Mesendoderm (in vitro differentiated cells): Measurements from ENCODE around the gene APOA1.
"Not testable (repeated sequence)": the region's sequence is repeated elsewhere in the genome, so short reads cannot be mapped to it uniquely, and the experiment has no call there.

Experiments used
- DNase-seq: peaks from one replicate; pipeline ENCODE4 v3.0.0; 2013
- H2AK5ac ChIP-seq: 2 replicates; pipeline ENCODE4 v1.6.1; 2013; ENCODE audit warnings: low read length, inconsistent platforms
- H2BK120ac ChIP-seq: 2 replicates; pipeline ENCODE4 v1.6.1; 2013; ENCODE audit warnings: low read depth, mild to moderate bottlenecking, low read length, moderate library complexity, mixed read lengths
- H2BK15ac ChIP-seq: replicated peaks from 2 replicates; pipeline ENCODE4 v1.6.1; 2013; ENCODE audit warnings: low read depth, mild to moderate bottlenecking, moderate library complexity
- H2BK5ac ChIP-seq: 2 replicates; pipeline ENCODE4 v1.6.1; 2013; ENCODE audit warnings: low read length, inconsistent platforms
- H3K18ac ChIP-seq: 2 replicates; pipeline ENCODE4 v1.6.1; 2013; ENCODE audit warnings: mild to moderate bottlenecking, low read length, mixed read lengths
- H3K23ac ChIP-seq: one replicate; pipeline ENCODE4 v1.6.1; 2013; ENCODE audit warnings: low read length
- H3K27ac ChIP-seq: 2 replicates; pipeline ENCODE4 v1.5.1; 2013; ENCODE audit warnings: low read depth, mild to moderate bottlenecking, inconsistent platforms, low read length, moderate library complexity
- H3K27me3 ChIP-seq: 2 replicates; pipeline ENCODE4 v1.6.1; 2013; ENCODE audit warnings: low read length, control low read depth, mild to moderate bottlenecking, inconsistent platforms; ENCODE audit not compliant: insufficient read depth, poor library complexity
- H3K36me3 ChIP-seq: 2 replicates; pipeline ENCODE4 v1.6.1; 2013; ENCODE audit warnings: low read length, inconsistent platforms; ENCODE audit not compliant: control insufficient read depth, insufficient read depth
- H3K4ac ChIP-seq: one replicate; pipeline ENCODE4 v1.6.1; 2013; ENCODE audit warnings: low read depth, mild to moderate bottlenecking, low read length, moderate library complexity
- H3K4me1 ChIP-seq: 2 replicates; pipeline ENCODE4 v1.6.1; 2013; ENCODE audit warnings: low read depth, low read length, inconsistent platforms; ENCODE audit not compliant: control insufficient read depth
- H3K4me2 ChIP-seq: 2 replicates; pipeline ENCODE4 v1.6.1; 2013; ENCODE audit warnings: low read length
- H3K4me3 ChIP-seq: 2 replicates; pipeline ENCODE4 v1.5.1; 2013; ENCODE audit warnings: mild to moderate bottlenecking, low read length
- H3K56ac ChIP-seq: one replicate; pipeline ENCODE4 v1.6.1; 2013; ENCODE audit warnings: low read length
- H3K79me1 ChIP-seq: 2 replicates; pipeline ENCODE4 v1.6.1; 2013; ENCODE audit warnings: low read length, inconsistent platforms
- H3K79me2 ChIP-seq: 2 replicates; pipeline ENCODE4 v1.6.1; 2013; ENCODE audit warnings: mild to moderate bottlenecking, low read length; ENCODE audit not compliant: control insufficient read depth, insufficient read depth
- H3K9ac ChIP-seq: 2 replicates; pipeline ENCODE4 v1.6.1; 2013; ENCODE audit warnings: low read length, inconsistent platforms
- H4K5ac ChIP-seq: one replicate; pipeline ENCODE4 v1.6.1; 2013; ENCODE audit warnings: low read length
- H4K8ac ChIP-seq: one replicate; pipeline ENCODE4 v1.6.1; 2013; ENCODE audit warnings: low read depth, mild to moderate bottlenecking, control low read depth, low read length, moderate library complexity
- WGBS: extraction: QIAGEN DNeasy Blood & Tissue Kit; methylation state at CpG from one replicate; pipeline ENCODE4 v1.1.7; 2013; ENCODE audit warnings: low lambda C conversion rate, missing lambda C conversion rate; ENCODE audit not compliant: insufficient coverage; ENCODE audit errors: extremely low coverage; 5-methylcytosine and 5-hydroxymethylcytosine counted together

APOA1 gene

DNA sequence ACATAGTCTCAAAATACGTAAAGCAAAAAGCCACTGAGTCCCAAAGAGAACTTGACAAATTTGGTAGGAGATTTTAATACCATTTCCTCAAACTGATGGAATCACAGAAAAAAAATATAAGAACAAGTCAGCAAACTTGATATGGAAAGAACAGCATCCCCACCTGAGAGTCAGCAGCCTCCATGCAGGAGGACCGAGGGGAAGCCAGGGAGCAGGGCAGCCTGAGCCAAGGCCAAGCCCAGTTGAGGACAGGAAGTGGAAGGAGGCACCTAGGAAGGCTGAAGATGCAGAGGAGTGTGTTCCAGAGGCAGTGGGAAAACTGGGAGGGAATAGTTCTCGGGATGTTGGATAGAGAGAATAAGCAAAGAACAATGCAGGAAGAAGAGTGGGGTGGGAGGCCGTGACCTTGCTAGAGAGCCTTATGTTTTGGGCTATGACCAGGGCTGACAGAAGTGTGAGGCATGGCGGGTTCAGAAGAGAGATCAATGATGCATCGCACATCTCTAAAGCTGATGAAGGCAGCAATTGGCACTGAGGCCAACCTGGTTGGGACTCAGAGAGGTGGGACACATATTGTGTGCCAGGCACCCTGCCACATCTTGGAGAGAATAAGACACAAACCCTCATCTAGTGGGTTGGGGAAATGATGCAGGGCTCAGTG lies 29.7 kb downstream of the APOA1 start:
- H3K36me3 ChIP-seq: no peaks in the 10 kb centered on the region
- H3K27ac ChIP-seq: no peak overlapping the region
- H4K8ac ChIP-seq: no peak overlapping the region
- no peak overlapping the region for H2AK5ac ChIP-seq
- no peaks in the 10 kb centered on the region for H3K79me1 ChIP-seq
- H2BK120ac ChIP-seq: no peak overlapping the region
- DNase-seq: no peak
- no CpG with 5 or more reads among the region's 6 CpGs for WGBS
- H2BK15ac ChIP-seq: no peak overlapping the region
- H3K9ac ChIP-seq: no peak overlapping the region
- no peak overlapping the region for H3K4me3 ChIP-seq
- no peak overlapping the region for H3K4ac ChIP-seq
- H3K27me3 ChIP-seq: no peaks in the 10 kb centered on the region
- H3K4me1 ChIP-seq: no peaks in the 10 kb centered on the region
- H3K56ac ChIP-seq: no peak overlapping the region
- H3K4me2 ChIP-seq: no peak overlapping the region
- H4K5ac ChIP-seq: no peak overlapping the region
- no peak overlapping the region for H3K18ac ChIP-seq
- H3K79me2 ChIP-seq: no peaks in the 10 kb centered on the region
- H2BK5ac ChIP-seq: no peak overlapping the region
- no peak overlapping the region for H3K23ac ChIP-seq

DNA sequence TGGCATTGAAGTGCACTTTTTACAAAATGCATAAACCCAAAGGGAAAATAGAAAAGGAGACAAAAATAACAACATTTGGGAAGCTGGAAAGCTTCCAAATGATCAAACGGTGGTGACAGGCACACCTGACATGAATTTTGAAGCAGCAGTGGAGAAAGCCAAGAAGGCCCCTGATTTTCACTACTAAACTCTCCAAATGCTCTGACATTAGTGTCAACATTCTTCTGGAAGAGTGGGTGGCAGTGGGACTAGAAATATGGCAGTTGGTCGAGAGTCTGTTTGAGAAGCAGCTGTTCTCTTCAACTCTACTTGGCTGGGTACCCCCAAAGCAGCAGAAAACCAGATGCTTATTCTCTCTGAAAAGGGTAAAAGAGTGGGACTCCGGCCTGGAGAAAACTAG lies 33.4 kb downstream of the APOA1 start:
- WGBS: no CpG with 5 or more reads among the region's 3 CpGs
- H2BK120ac ChIP-seq: no peak overlapping the region
- H3K4me2 ChIP-seq: no peak overlapping the region

GRCh38 chr11:116801662-116802061 lies 35.8 kb downstream of the APOA1 start:
- not testable (repeated sequence) for H3K4me2 ChIP-seq, H3K4me1 ChIP-seq, H2BK15ac ChIP-seq, H3K79me1 ChIP-seq, H3K36me3 ChIP-seq, H3K27me3 ChIP-seq, H2AK5ac ChIP-seq, H3K27ac ChIP-seq, H3K9ac ChIP-seq, H3K56ac ChIP-seq, H4K8ac ChIP-seq, DNase-seq, H3K4me3 ChIP-seq, H4K5ac ChIP-seq, H3K79me2 ChIP-seq, H3K23ac ChIP-seq, H2BK5ac ChIP-seq, H3K18ac ChIP-seq, H3K4ac ChIP-seq, H2BK120ac ChIP-seq

More for the DNA sequence above, 33.4 kb downstream of the APOA1 start:
- H3K4ac ChIP-seq: no peak overlapping the region
- no peak overlapping the region for H3K27ac ChIP-seq
- H3K36me3 ChIP-seq: no peaks in the 10 kb centered on the region
- no peaks in the 10 kb centered on the region for H3K27me3 ChIP-seq
- no peak overlapping the region for H2AK5ac ChIP-seq
- DNase-seq: no peak
- H3K79me2 ChIP-seq: no peaks in the 10 kb centered on the region
- no peaks in the 10 kb centered on the region for H3K4me1 ChIP-seq
- no peak overlapping the region for H3K23ac ChIP-seq
- no peaks in the 10 kb centered on the region for H3K79me1 ChIP-seq
- no peak overlapping the region for H2BK5ac ChIP-seq
- no peak overlapping the region for H3K56ac ChIP-seq
- no peak overlapping the region for H3K18ac ChIP-seq
- no peak overlapping the region for H4K8ac ChIP-seq
- no peak overlapping the region for H3K9ac ChIP-seq
- no peak overlapping the region for H3K4me3 ChIP-seq
- H2BK15ac ChIP-seq: no peak overlapping the region
- H4K5ac ChIP-seq: no peak overlapping the region

- Histone ChIP-seq H3K36me3 (no peaks in the 10 kb centered on the region), H3K79me1 (no peaks in the 10 kb centered on the region), H3K4ac (no peak overlapping the region), H3K4me2 (no peak overlapping the region), H3K27ac (no peak overlapping the region), H3K9ac (no peak overlapping the region), H3K27me3 (no peaks in the 10 kb centered on the region), H4K8ac (no peak overlapping the region), H2AK5ac (no peak overlapping the region), H3K56ac (no peak overlapping the region), H2BK5ac (no peak overlapping the region), H3K23ac (no peak overlapping the region), H3K4me1 (no peaks in the 10 kb centered on the region), H2BK120ac (no peak overlapping the region), H3K18ac (no peak overlapping the region), H4K5ac (no peak overlapping the region), H3K79me2 (no peaks in the 10 kb centered on the region), H3K4me3 (no peak overlapping the region), H2BK15ac (no peak overlapping the region)
- no peak for DNase-seq
- WGBS: no CpG with 5 or more reads among the region's 2 CpGs
Measured at GRCh38 chr11:116800610-116801009, 36.8 kb downstream of the APOA1 start.

DNA sequence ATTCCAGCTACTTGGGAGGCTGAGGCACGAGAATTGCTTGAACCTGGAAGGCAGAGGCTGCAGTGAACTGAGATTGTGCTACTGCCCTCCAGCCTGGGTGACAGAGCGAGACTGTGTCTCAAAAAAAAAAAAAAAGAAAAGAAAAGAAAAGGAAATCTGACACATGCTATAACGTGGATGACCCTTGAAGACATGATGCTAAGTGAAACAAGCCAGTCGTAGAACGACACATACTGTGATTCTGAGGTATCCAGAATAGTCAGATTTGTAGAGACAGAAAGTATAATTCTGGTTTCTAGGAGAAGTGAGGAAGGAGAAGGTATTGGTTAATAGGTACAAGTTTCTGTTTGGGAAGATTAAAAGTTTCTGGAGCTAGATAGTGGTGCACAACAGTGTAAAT lies 39.1 kb downstream of the APOA1 start:
- Histone ChIP-seq H3K4me3 (no peak overlapping the region), H3K79me1 (no peaks in the 10 kb centered on the region), H3K4ac (no peak overlapping the region), H2BK120ac (no peak overlapping the region), H4K5ac (no peak overlapping the region), H3K18ac (no peak overlapping the region), H3K4me2 (no peak overlapping the region), H3K9ac (no peak overlapping the region), H3K36me3 (no peaks in the 10 kb centered on the region), H3K27me3 (no peaks in the 10 kb centered on the region), H3K27ac (no peak overlapping the region), H2BK5ac (no peak overlapping the region), H4K8ac (no peak overlapping the region), H2AK5ac (no peak overlapping the region), H3K56ac (no peak overlapping the region), H3K4me1 (no peaks in the 10 kb centered on the region), H3K79me2 (no peaks in the 10 kb centered on the region), H3K23ac (no peak overlapping the region), H2BK15ac (no peak overlapping the region)
- no peak for DNase-seq
- WGBS: no CpG with 5 or more reads among the region's 5 CpGs

GRCh38 chr11:116797816-116798215 lies 39.6 kb downstream of the APOA1 start:
- H3K56ac ChIP-seq: no peak overlapping the region
- no CpG with 5 or more reads among the region's 5 CpGs for WGBS
- no peaks in the 10 kb centered on the region for H3K4me1 ChIP-seq
- H3K4me2 ChIP-seq: no peak overlapping the region
- H4K5ac ChIP-seq: no peak overlapping the region
- DNase-seq: no peak
- no peak overlapping the region for H3K18ac ChIP-seq
- H3K9ac ChIP-seq: no peak overlapping the region
- no peak overlapping the region for H2BK15ac ChIP-seq
- H3K27ac ChIP-seq: no peak overlapping the region
- H3K4me3 ChIP-seq: no peak overlapping the region
- H2BK5ac ChIP-seq: no peak overlapping the region
- no peaks in the 10 kb centered on the region for H3K79me2 ChIP-seq
- H2AK5ac ChIP-seq: no peak overlapping the region
- H4K8ac ChIP-seq: no peak overlapping the region
- no peak overlapping the region for H3K4ac ChIP-seq
- no peaks in the 10 kb centered on the region for H3K36me3 ChIP-seq
- H3K79me1 ChIP-seq: no peaks in the 10 kb centered on the region
- H2BK120ac ChIP-seq: no peak overlapping the region
- no peak overlapping the region for H3K23ac ChIP-seq
- H3K27me3 ChIP-seq: no peaks in the 10 kb centered on the region
